Peyer's patch (tissue), 4 donors: Measurements from ENCODE around the gene NRAS. TPM values are rescaled to one million over a fixed set of nuclear protein-coding genes. Genes with fewer than 3 reads are reported as not detected.

ENCODE experiments used
- DNase-seq, 3 donors: peaks; one replicate each; pipeline ENCODE4 v3.0.0-alpha.2; 2017 to 2019
- H3K27ac ChIP-seq, 4 donors: fragments of 200-600 bp; sonication (generic); one replicate each; pipeline ENCODE4 v1.5.1; 2016 to 2019
- H3K27me3 ChIP-seq, 2 donors: fragments of 200-600 bp; sonication (generic); one replicate each; pipeline ENCODE4 v1.5.1; 2019
- H3K36me3 ChIP-seq, 3 donors: fragments of 200-600 bp; sonication (generic); one replicate each; pipeline ENCODE4 v1.5.1; 2016 to 2019
- H3K4me1 ChIP-seq, 4 donors: fragments of 200-600 bp; sonication (generic); one replicate each; pipeline ENCODE4 v1.5.1; 2016 to 2019
- H3K4me3 ChIP-seq, 4 donors: fragments of 200-600 bp; sonication (generic); 1 replicate in 3 of 4; 2 replicates in 1 of 4; pipeline ENCODE4 v1.5.1; 2016 to 2019; ENCODE audit warnings: mild to moderate bottlenecking in 1 of 4
- H3K9me3 ChIP-seq, 4 donors: fragments of 200-600 bp; sonication (generic); one replicate each; pipeline ENCODE4 v1.5.1; 2016 to 2019; ENCODE audit warnings: mild to moderate bottlenecking in 1 of 4
- POLR2A ChIP-seq, 2 donors: fragments of 450-650 bp; IDR thresholded peaks; one replicate each; pipeline ENCODE4 v1.5.1; 2017; ENCODE audit warnings: antibody characterized with exemption in 2 of 2, mild to moderate bottlenecking in 2 of 2, moderate library complexity in 2 of 2
- total RNA-seq, 4 donors: library from RNA; depleted of rRNA; stranded (reverse); fragments of >200 nt; gene quantifications; one replicate each; pipeline ENCODE4 v1.1.0, GENCODE V29; 2016
- TF ChIP-seq, protein P1 (sequence below), 6 experiments: fragments of 450-650 bp in 4 of 6; fragments of 200-600 bp in 2 of 6; sonication (generic) in 1 of 6; IDR thresholded peaks; one replicate each; pipeline ENCODE4 v1.5.1; 2017 to 2019; ENCODE audit warnings: antibody characterized with exemption in 6 of 6, mild to moderate bottlenecking in 3 of 6, moderate library complexity in 1 of 6

NRAS gene
- total RNA-seq, 4 donors from 2014 or later, result 26.4 to 44.0 (median 29.7) TPM

DNA sequence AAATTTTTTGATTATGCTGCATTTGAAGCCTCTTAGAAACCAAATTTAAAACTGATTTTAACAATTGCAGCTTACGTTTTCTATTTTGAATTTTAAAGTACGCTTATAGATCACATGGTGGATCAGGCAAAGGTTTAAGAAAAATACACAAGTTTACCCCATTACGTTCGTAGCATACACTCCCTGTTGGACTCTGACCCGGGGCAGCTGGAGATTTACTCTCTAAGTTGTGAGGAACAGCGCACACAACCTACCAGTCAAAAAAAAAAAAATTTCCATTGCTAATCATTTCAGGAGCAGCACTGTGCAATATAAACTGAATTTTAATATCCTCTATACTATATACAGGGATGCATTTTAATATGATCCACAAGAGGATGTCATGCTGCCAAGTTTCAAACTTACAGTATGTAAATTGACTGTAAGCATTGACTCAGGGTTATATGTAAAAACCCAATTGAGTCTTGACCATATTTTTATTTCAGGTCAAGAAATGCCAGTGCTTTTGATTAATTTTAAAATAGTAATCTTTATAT, 20.8 kb upstream of the NRAS start:
- no peak for TF ChIP-seq POLR2A (IDR thresholded peaks at IDR 0.05)
- TF ChIP-seq, protein P1, sequence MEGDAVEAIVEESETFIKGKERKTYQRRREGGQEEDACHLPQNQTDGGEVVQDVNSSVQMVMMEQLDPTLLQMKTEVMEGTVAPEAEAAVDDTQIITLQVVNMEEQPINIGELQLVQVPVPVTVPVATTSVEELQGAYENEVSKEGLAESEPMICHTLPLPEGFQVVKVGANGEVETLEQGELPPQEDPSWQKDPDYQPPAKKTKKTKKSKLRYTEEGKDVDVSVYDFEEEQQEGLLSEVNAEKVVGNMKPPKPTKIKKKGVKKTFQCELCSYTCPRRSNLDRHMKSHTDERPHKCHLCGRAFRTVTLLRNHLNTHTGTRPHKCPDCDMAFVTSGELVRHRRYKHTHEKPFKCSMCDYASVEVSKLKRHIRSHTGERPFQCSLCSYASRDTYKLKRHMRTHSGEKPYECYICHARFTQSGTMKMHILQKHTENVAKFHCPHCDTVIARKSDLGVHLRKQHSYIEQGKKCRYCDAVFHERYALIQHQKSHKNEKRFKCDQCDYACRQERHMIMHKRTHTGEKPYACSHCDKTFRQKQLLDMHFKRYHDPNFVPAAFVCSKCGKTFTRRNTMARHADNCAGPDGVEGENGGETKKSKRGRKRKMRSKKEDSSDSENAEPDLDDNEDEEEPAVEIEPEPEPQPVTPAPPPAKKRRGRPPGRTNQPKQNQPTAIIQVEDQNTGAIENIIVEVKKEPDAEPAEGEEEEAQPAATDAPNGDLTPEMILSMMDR (IDR thresholded peaks at IDR 0.05), result no peak
- Histone ChIP-seq H3K9me3 (no peaks in the 10 kb centered on the region), H3K4me3 (no peak overlapping the region), H3K4me1 (peaks cover 0 to 13% (median 0%) of the 10 kb centered on the region in 4 donors), H3K27me3 (no peaks in the 10 kb centered on the region), H3K27ac (no peak overlapping the region), H3K36me3 (peaks cover 0 to 76% (median 0%) of the 10 kb centered on the region in 3 donors)
- DNase-seq, result peak in 1 of 3 donors; percentile 66

DNA sequence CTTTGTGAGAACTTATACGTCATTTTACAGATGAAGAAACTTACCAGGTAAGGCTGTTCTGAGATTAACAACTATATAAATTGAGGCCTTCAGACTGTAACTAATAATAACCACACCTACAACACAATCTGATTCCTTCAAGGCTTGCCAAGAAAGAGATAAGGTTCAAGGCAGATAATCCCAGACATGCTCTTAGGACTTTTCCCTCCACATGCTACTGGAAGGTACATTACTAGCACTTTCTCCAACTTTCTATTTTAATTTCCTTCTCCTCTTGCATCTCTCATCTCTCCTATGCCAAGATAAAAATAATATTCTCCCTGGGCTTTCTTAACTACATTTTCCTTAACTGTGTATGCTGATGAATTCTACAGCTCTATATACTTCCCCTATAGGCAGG, 18.9 kb upstream of the NRAS start:
- peaks cover 0 to 13% (median 0%) of the 10 kb centered on the region in 4 donors for H3K4me1 ChIP-seq
- no peak overlapping the region for H3K4me3 ChIP-seq
- H3K27me3 ChIP-seq, result no peaks in the 10 kb centered on the region
- TF ChIP-seq, protein P1 (IDR thresholded peaks at IDR 0.05), result no peak
- no peak for TF ChIP-seq POLR2A (IDR thresholded peaks at IDR 0.05)
- H3K9me3 ChIP-seq, result no peaks in the 10 kb centered on the region
- no peak for DNase-seq
- peaks cover 0 to 89% (median 0%) of the 10 kb centered on the region in 3 donors for H3K36me3 ChIP-seq
- H3K27ac ChIP-seq, result peak overlapping the region in 2 of 4 donors; percentile 22 to 61

DNA sequence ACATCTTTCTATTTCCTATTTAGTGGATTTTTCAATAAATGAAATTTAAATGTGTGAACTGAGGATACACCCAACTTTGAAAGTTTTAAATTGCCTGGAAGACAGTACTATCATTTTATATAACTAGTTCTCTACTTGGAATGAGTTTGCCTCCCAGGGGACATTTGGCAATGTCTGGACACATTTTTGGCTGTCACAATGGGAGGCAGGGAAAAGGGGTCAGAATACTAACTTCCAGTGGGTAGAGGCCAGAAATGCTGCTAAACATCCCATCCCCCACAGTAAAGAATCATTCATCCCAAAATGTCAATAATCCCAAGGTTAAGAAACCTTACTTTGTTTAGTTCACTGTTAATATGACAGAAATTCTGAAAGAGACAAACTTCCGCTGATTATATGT, 13.2 kb upstream of the NRAS start:
- TF ChIP-seq, protein P1 (IDR thresholded peaks at IDR 0.05), result no peak
- TF ChIP-seq POLR2A (IDR thresholded peaks at IDR 0.05), result no peak
- H3K27me3 ChIP-seq, result no peaks in the 10 kb centered on the region
- H3K4me1 ChIP-seq, result no peaks in the 10 kb centered on the region
- DNase-seq, result no peak
- H3K9me3 ChIP-seq, result no peaks in the 10 kb centered on the region
- no peak overlapping the region for H3K27ac ChIP-seq
- peaks cover 0 to 94% (median 0%) of the 10 kb centered on the region in 3 donors for H3K36me3 ChIP-seq
- H3K4me3 ChIP-seq, result no peak overlapping the region

DNA sequence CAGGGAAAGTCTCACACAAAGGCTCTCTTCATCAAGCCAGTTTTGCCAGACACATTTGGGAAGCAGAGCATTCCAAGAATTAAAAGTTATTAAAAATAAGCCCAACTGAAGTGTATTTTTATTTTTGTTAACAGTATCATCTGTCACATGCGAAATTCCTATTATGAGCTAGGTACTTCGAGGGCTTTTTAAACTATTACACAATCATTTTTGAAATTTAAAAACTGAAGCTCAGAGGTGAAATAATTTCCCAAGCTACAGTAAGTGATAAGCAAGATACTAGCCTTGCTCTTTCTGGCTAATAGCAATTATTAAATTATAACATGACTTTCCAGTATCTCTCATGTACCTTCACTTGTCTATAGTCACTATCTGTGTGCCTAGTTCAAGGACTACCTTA, 12.0 kb upstream of the NRAS start:
- no peaks in the 10 kb centered on the region for H3K27me3 ChIP-seq
- TF ChIP-seq, protein P1 (IDR thresholded peaks at IDR 0.05), result no peak
- no peak for TF ChIP-seq POLR2A (IDR thresholded peaks at IDR 0.05)
- DNase-seq, result no peak
- H3K27ac ChIP-seq, result no peak overlapping the region
- no peaks in the 10 kb centered on the region for H3K9me3 ChIP-seq
- no peak overlapping the region for H3K4me3 ChIP-seq
- H3K36me3 ChIP-seq, result peaks cover 0 to 94% (median 3%) of the 10 kb centered on the region in 3 donors
- H3K4me1 ChIP-seq, result no peaks in the 10 kb centered on the region

DNA sequence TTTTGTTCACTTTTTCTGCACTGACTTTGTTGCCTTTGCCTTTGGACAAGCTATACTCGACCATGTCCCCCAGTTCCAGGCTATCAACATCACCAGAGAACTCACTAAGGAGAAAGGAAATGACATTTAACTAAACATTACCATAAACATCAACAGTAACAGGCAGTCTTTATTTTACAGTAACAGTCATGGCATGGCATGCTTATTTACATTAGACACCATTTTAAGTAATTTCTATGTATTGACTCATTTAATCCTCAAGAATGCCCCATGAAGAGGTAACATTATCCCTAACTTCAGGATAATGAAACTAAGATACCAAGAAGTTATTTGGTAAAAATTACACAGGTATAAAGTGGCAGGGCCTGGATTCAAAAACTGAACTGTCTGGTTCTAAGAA, 8.7 kb upstream of the NRAS start:
- Histone ChIP-seq H3K4me1 (no peaks in the 10 kb centered on the region), H3K27ac (no peak overlapping the region), H3K27me3 (no peaks in the 10 kb centered on the region), H3K4me3 (no peak overlapping the region), H3K36me3 (peaks cover 0 to 94% (median 3%) of the 10 kb centered on the region in 3 donors), H3K9me3 (no peaks in the 10 kb centered on the region)
- DNase-seq, result no peak
- no peak for TF ChIP-seq POLR2A (IDR thresholded peaks at IDR 0.05)
- TF ChIP-seq, protein P1 (IDR thresholded peaks at IDR 0.05), result no peak
